K562 (cell line): ENCODE results near the gene LRRC10B. TPM values are rescaled to one million over a fixed set of nuclear protein-coding genes. Genes with fewer than 3 reads are reported as not detected.
A peak's percentile ranks its signal among the peaks of the same experiment; 100 is the strongest.

Experiments used
- ATAC-seq: fragments of 200-7000 bp; cut with Tn5 transposase; 3 replicates; pipeline ENCODE4 v1.9.1; 2020; ENCODE audit warnings: moderate library complexity
- BruUV-seq: library from RNA; stranded (reverse); fragments of 400-500 nt; replicated peaks from 2 replicates; lab custom pipeline; 2021; lab: Mats Ljungman, UMichigan
- CTCF ChIA-PET: fragments of 300-600 bp; formaldehyde crosslinking; extraction: SDS; loops from one replicate; lab custom pipeline; 2021; ENCODE audit warnings: low intra/inter-chr PET ratio; lab: Yijun Ruan, JAX
- POLR2A ChIA-PET: fragments of 300-600, 350-650 bp; sonication (Branson Sonifier 250); formaldehyde crosslinking; extraction: SDS; loops from one replicate; lab custom pipeline; 2021; ENCODE audit warnings: antibody characterized with exemption, inconsistent platforms; lab: Yijun Ruan, JAX
- DNase-seq, 4 experiments: peaks; one replicate each; pipeline versions ENCODE4 v3.0.0 to v3.0.0-alpha.2; 2011 to 2018; ENCODE audit warnings: low spot score in 3 of 4, mixed read lengths in 3 of 4; ENCODE audit errors: extremely low read depth in 1 of 4
- FAIRE-seq: peaks from 2 replicates; lab custom pipeline; 2011; peaks lifted over from hg19 to GRCh38; lab: Jason Lieb, UNC
- H2AFZ ChIP-seq: 2 replicates; pipeline ENCODE4 v1.6.0; 2011; ENCODE audit warnings: low read depth, low read length, control low read depth, inconsistent platforms
- H3K27ac ChIP-seq: fragments of 200-600 bp; 3 replicates; pipeline ENCODE4 v1.8.0; 2011; ENCODE audit warnings: low read depth, mild to moderate bottlenecking, control low read depth, inconsistent platforms, low read length, moderate library complexity, mixed read lengths; ENCODE audit errors: extremely low read depth
- H3K27me3 ChIP-seq, 2 experiments: fragments of 300-600 bp in 1 of 2; 2 replicates in 1 of 2; 3 replicates in 1 of 2; pipeline versions ENCODE4 v1.6.0 to v1.8.0; 2011; ENCODE audit warnings: inconsistent platforms in 2 of 2, low read length in 2 of 2, mild to moderate bottlenecking in 1 of 2, mixed read lengths in 1 of 2, moderate library complexity in 1 of 2; ENCODE audit not compliant: control insufficient read depth in 2 of 2, insufficient read depth in 2 of 2
- H3K36me3 ChIP-seq: fragments of 300-600 bp; 3 replicates; pipeline ENCODE4 v1.8.0; 2011; ENCODE audit warnings: mild to moderate bottlenecking, low read length, inconsistent platforms; ENCODE audit not compliant: control insufficient read depth, insufficient read depth
- H3K4me1 ChIP-seq, 2 experiments: fragments of 200-600 bp in 1 of 2; replicated peaks in 1 of 2; 2 replicates in 1 of 2; 3 replicates in 1 of 2; pipeline versions ENCODE4 v1.5.1 to v1.8.0; 2011; ENCODE audit warnings: inconsistent platforms in 2 of 2, low read length in 2 of 2, mild to moderate bottlenecking in 1 of 2, mixed read lengths in 1 of 2, moderate library complexity in 1 of 2; ENCODE audit not compliant: control insufficient read depth in 2 of 2, insufficient read depth in 2 of 2
- H3K4me2 ChIP-seq: 2 replicates; pipeline ENCODE4 v1.6.1; 2011; ENCODE audit warnings: low read length, control low read depth, inconsistent platforms, mixed read lengths; ENCODE audit not compliant: insufficient read depth
- H3K4me3 ChIP-seq: fragments of 200-600 bp; sonication (generic), shearing (Covaris generic); 2 replicates; pipeline ENCODE4 v1.5.1; 2016; ENCODE audit warnings: control low read depth, inconsistent platforms
- H3K79me2 ChIP-seq: fragments of 200-600 bp; 3 replicates; pipeline ENCODE4 v1.8.0; 2011; ENCODE audit warnings: low read length, inconsistent platforms; ENCODE audit not compliant: control insufficient read depth, insufficient read depth
- H3K9ac ChIP-seq, 2 experiments: 2 replicates each; pipeline versions ENCODE4 v1.6.0 to v1.6.1; 2011; ENCODE audit warnings: low read depth in 2 of 2, low read length in 2 of 2, control low read depth in 1 of 2, inconsistent platforms in 1 of 2, mild to moderate bottlenecking in 1 of 2, mixed read lengths in 1 of 2; ENCODE audit not compliant: insufficient read depth in 1 of 2
- H3K9me1 ChIP-seq: one replicate; pipeline ENCODE4 v1.6.0; 2011; ENCODE audit warnings: inconsistent platforms, mild to moderate bottlenecking, low read length, moderate library complexity; ENCODE audit not compliant: control insufficient read depth, insufficient read depth
- H3K9me3 ChIP-seq: replicated peaks from 2 replicates; pipeline ENCODE4 v1.5.1; 2011; ENCODE audit warnings: low read depth, low read length, inconsistent platforms; ENCODE audit not compliant: control insufficient read depth, insufficient read depth
- H4K20me1 ChIP-seq: replicated peaks from 2 replicates; pipeline ENCODE4 v1.6.1; 2011; ENCODE audit warnings: low read length, inconsistent platforms, mixed read lengths; ENCODE audit not compliant: control insufficient read depth, insufficient read depth
- ADNP ChIP-seq: fragments of 200-800 bp; sonication (Bioruptor generic); IDR thresholded peaks from 2 replicates; pipeline ENCODE4 v1.6.1; 2016; ENCODE audit warnings: missing genetic modification characterization, missing compliant biosample characterization
- BCOR ChIP-seq: fragments of 450-650 bp; IDR thresholded peaks from 2 replicates; pipeline ENCODE4 v1.6.1; 2016
- CREB3L1 ChIP-seq: fragments of 450-650 bp; IDR thresholded peaks from 2 replicates; pipeline ENCODE4 v1.6.1; 2014; ENCODE audit warnings: low read depth, mild to moderate bottlenecking, moderate library complexity, borderline replicate concordance
- GATAD2B ChIP-seq: fragments of 450-650 bp; IDR thresholded peaks from 2 replicates; pipeline ENCODE4 v1.6.1; 2017; ENCODE audit warnings: mild to moderate bottlenecking, borderline replicate concordance
- KDM4B ChIP-seq, 2 experiments: fragments of 450-650 bp in 1 of 2; sonication (generic) in 1 of 2; IDR thresholded peaks; 2 replicates each; pipeline ENCODE4 v1.6.1; 2016 to 2017; ENCODE audit warnings: borderline replicate concordance in 2 of 2, antibody characterized with exemption in 1 of 2, low read depth in 1 of 2, mild to moderate bottlenecking in 1 of 2
- KHSRP ChIP-seq: fragments of 450-650 bp; IDR thresholded peaks from 2 replicates; pipeline ENCODE4 v1.6.1; 2017
- MYBL2 ChIP-seq, 2 experiments: fragments of 450-650 bp in 1 of 2; sonication (generic) in 1 of 2; formaldehyde crosslinking in 1 of 2; IDR thresholded peaks; 2 replicates each; pipeline versions ENCODE4 v1.6.1 to v1.8.1; 2017 to 2022; ENCODE audit warnings: borderline replicate concordance in 1 of 2, inconsistent platforms in 1 of 2, low read depth in 1 of 2, mild to moderate bottlenecking in 1 of 2, missing genetic modification reagents in 1 of 2, moderate library complexity in 1 of 2
- RCOR1 ChIP-seq, 2 experiments: IDR thresholded peaks; 2 replicates each; pipeline ENCODE4 v1.6.1; 2012; ENCODE audit warnings: low read depth in 2 of 2, low read length in 2 of 2, borderline replicate concordance in 1 of 2, improper control_type of control experiment in 1 of 2
- THRAP3 ChIP-seq: fragments of 450-650 bp; IDR thresholded peaks from 2 replicates; pipeline ENCODE4 v1.6.1; 2016; ENCODE audit warnings: mild to moderate bottlenecking, inconsistent platforms, borderline replicate concordance
- ZBTB26 ChIP-seq: fragments of 450-650 bp; formaldehyde crosslinking; IDR thresholded peaks from 2 replicates; pipeline ENCODE4 v1.4.0; 2022; ENCODE audit warnings: missing genetic modification characterization
- ZBTB43 ChIP-seq: sonication (generic); formaldehyde crosslinking; IDR thresholded peaks from 2 replicates; pipeline ENCODE4 v1.8.0; 2023; ENCODE audit warnings: mild to moderate bottlenecking, missing genetic modification reagents
- ZNF134 ChIP-seq: fragments of 250-450 bp; sonication (Bioruptor Pico); conservative IDR thresholded peaks from 2 replicates; pipeline ENCODE4 v1.4.0; 2020
- ZNF212 ChIP-seq: fragments of 450-650 bp; formaldehyde crosslinking; IDR thresholded peaks from 2 replicates; pipeline ENCODE4 v1.4.0; 2020; ENCODE audit warnings: mild to moderate bottlenecking
- ZNF263 ChIP-seq: sonication (generic); formaldehyde crosslinking; IDR thresholded peaks from 2 replicates; pipeline ENCODE4 v1.8.0; 2022; ENCODE audit warnings: mild to moderate bottlenecking, missing genetic modification reagents, borderline replicate concordance
- ZNF830 ChIP-seq: fragments of 250-450 bp; sonication (Bioruptor Pico); IDR thresholded peaks from 2 replicates; pipeline ENCODE4 v1.5.0; 2021; ENCODE audit warnings: mild to moderate bottlenecking
- WGBS: fragments of 100-300 bp; shearing (Covaris generic); methylation state at CpG from one replicate; pipeline ENCODE4 v1.1.6; 2016; ENCODE audit warnings: low coverage, mixed read lengths; ENCODE audit not compliant: insufficient coverage; ENCODE audit errors: missing lambda C conversion rate; 5-methylcytosine and 5-hydroxymethylcytosine counted together
- in situ Hi-C: fragments of 300-500 bp; cut with MboI; formaldehyde crosslinking; loops from 4 replicates; pipeline ENCODE4 v1.15.0; 2018; ENCODE audit warnings: inconsistent platforms, mixed read lengths
- intact Hi-C: fragments of 100-400 bp; cut with micrococcal nuclease; formaldehyde crosslinking; loops from 2 replicates; pipeline ENCODE4 v1.14.2; 2022
- polyA plus RNA-seq, 8 experiments: library from polyadenylated mRNA; depleted of rRNA in 4 of 8; stranded (reverse) in 5 of 8; unstranded in 3 of 8; fragments of >200 nt; fragmentation: Nextera tagmentation in 2 of 8; fragmentation: Illumina TruSeq in 1 of 8; extraction: Ambion mirVana in 2 of 8; extraction: Trizol in 1 of 8; gene quantifications; 2 replicates each; pipeline versions ENCODE4 v1.2.1 to v1.2.3, GENCODE V29; 2011 to 2014; ENCODE audit warnings: inconsistent platforms in 1 of 8, missing spikeins in 1 of 8
- total RNA-seq, 7 experiments: library from RNA; depleted of rRNA in 6 of 7; stranded (reverse); fragments of >200 nt in 6 of 7; fragmentation: Illumina TruSeq in 2 of 7; extraction: Trizol in 2 of 7; gene quantifications; 2 replicates each; pipeline versions ENCODE4 v1.2.1 to v1.2.3, GENCODE V29; 2011 to 2021; ENCODE audit warnings: low replicate concordance in 1 of 7

LRRC10B gene
- total and polyA plus RNA-seq, 9 of the 15 experiments (the other 6 are each of a cell fraction or from before 2014, with no cell fraction given): 0.11 TPM; not detected in 8

- TF ChIP-seq ADNP: no peak
- no peak for TF ChIP-seq KDM4B (IDR thresholded peaks at IDR 0.05; ENCODE audit: borderline replicate concordance in 2 of 2, low read depth in 1 of 2)
- TF ChIP-seq ZNF263 (CRISPR knock-in tag): no peak
- TF ChIP-seq RCOR1 (IDR thresholded peaks at IDR 0.05; ENCODE audit: borderline replicate concordance in 1 of 2, low read depth in 2 of 2, low read length in 2 of 2): no peak
- TF ChIP-seq, all 486 proteins: peak for 3
These were observed 11.7 kb upstream of the LRRC10B start (continued) for GRCh38 chr11:61496602-61497400.

- Histone ChIP-seq H3K9me1 (peaks cover 3% of the 10 kb centered on the region), H3K9ac (no peak overlapping the region)
- in situ Hi-C loops: no loop called here
- TF ChIP-seq KHSRP: no peak
- peak; percentile 70; the same call in 1 of the 2 replicates for TF ChIP-seq ZBTB26
- no peak for TF ChIP-seq GATAD2B
- TF ChIP-seq BCOR: 0 out of 2 replicates have a peak, but pooled peaks have one; percentile 28
- peak; percentile 81; the same call in 1 of the 2 replicates for TF ChIP-seq THRAP3
- TF ChIP-seq ZNF212: no peak
- TF ChIP-seq CREB3L1: no peak
- no peak for TF ChIP-seq ZNF830
- peak; percentile 26; the same call in 1 of the 2 replicates for TF ChIP-seq MYBL2 (IDR thresholded peaks at IDR 0.05; ENCODE audit: low read depth)
- TF ChIP-seq MYBL2 (CRISPR knock-in tag; IDR thresholded peaks at IDR 0.05; ENCODE audit: borderline replicate concordance): no peak
- TF ChIP-seq ZBTB43 (CRISPR knock-in tag): peak; percentile 95
- no peak for TF ChIP-seq ZNF134
These were observed 11.1 kb upstream of the LRRC10B start for GRCh38 chr11:61497473-61497872.

More at GRCh38 chr11:61497473-61497872, 11.1 kb upstream of the LRRC10B start:
- Histone ChIP-seq H3K36me3 (no peaks in the 10 kb centered on the region), H3K27ac (no peak overlapping the region; the same call in 2 of the 3 replicates), H3K27me3 (peaks cover 0 to 32% of the 10 kb centered on the region in 2 experiments; a peak in 3 of 5 replicates), H3K4me1 (peaks cover 0 to 7% of the 10 kb centered on the region in 2 experiments; a peak in 3 of 5 replicates), H3K4me2 (no peak overlapping the region), H3K4me3 (no peak overlapping the region), H3K79me2 (no peaks in the 10 kb centered on the region), H3K9me3 (no peaks in the 10 kb centered on the region; the same call in 1 of the 2 replicates), H2AFZ (no peak overlapping the region), H4K20me1 (no peaks in the 10 kb centered on the region)
- POLR2A ChIA-PET: no interaction called here
- no TSS peak for BruUV-seq
- intact Hi-C loops: no loop called here
- ATAC-seq (no peak), FAIRE-seq (peak; percentile 57), DNase-seq (no peak)
- CTCF ChIA-PET: no interaction called here
- WGBS: 15% methylated on average over 2 of the region's 2 CpGs
